HepG2 (cell line): ENCODE results near the gene SMIM41. TPM values are rescaled to one million over a fixed set of nuclear protein-coding genes. Genes with fewer than 3 reads are reported as not detected.

ENCODE experiments used
- AKNA ChIP-seq: sonication (generic); formaldehyde crosslinking; IDR thresholded peaks from 2 replicates; pipeline ENCODE4 v1.4.0; 2020; ENCODE audit warnings: missing genetic modification reagents, borderline replicate concordance
- ELK4 ChIP-seq: sonication (generic); formaldehyde crosslinking; IDR thresholded peaks from 2 replicates; pipeline ENCODE4 v1.9.0; 2021; ENCODE audit warnings: missing genetic modification reagents, borderline replicate concordance
- GATAD1 ChIP-seq: IDR thresholded peaks from 2 replicates; pipeline ENCODE4 v1.6.1; 2016; ENCODE audit warnings: missing genetic modification reagents, missing compliant biosample characterization
- GMEB1 ChIP-seq: sonication (generic); formaldehyde crosslinking; IDR thresholded peaks from 2 replicates; pipeline ENCODE4 v1.5.1; 2020; ENCODE audit warnings: missing genetic modification reagents, mild to moderate bottlenecking, borderline replicate concordance
- PTBP1 ChIP-seq: fragments of 200-400 bp; formaldehyde crosslinking; IDR thresholded peaks from 2 replicates; pipeline ENCODE4 v1.6.1; 2018; ENCODE audit warnings: low read length, low read depth; ENCODE audit not compliant: poor library complexity, severe bottlenecking
- TARDBP ChIP-seq: sonication (generic); formaldehyde crosslinking; IDR thresholded peaks from 2 replicates; pipeline ENCODE4 v1.8.0; 2022; ENCODE audit warnings: mild to moderate bottlenecking, missing genetic modification reagents
- YY1 ChIP-seq: IDR thresholded peaks from 2 replicates; pipeline ENCODE4 v1.6.1; 2011; ENCODE audit warnings: low read length, low read depth, moderate library complexity, mild to moderate bottlenecking; ENCODE audit not compliant: insufficient read depth, insufficient replicate concordance
- ZGPAT ChIP-seq: IDR thresholded peaks from 2 replicates; pipeline ENCODE4 v1.6.1; 2016; ENCODE audit warnings: mild to moderate bottlenecking
- ZHX1 ChIP-seq: sonication (generic); formaldehyde crosslinking; IDR thresholded peaks from 2 replicates; pipeline ENCODE4 v1.8.1; 2022; ENCODE audit warnings: low read depth, mild to moderate bottlenecking, missing genetic modification reagents
- ZNF343 ChIP-seq: sonication (generic); formaldehyde crosslinking; IDR thresholded peaks from 2 replicates; pipeline ENCODE4 v1.4.0; 2020; ENCODE audit warnings: mild to moderate bottlenecking, missing genetic modification reagents
- polyA plus RNA-seq, 8 experiments: library from polyadenylated mRNA; depleted of rRNA in 3 of 8; stranded (reverse) in 7 of 8; unstranded in 1 of 8; fragments of >200 nt; fragmentation: Illumina TruSeq in 4 of 8; extraction: Trizol in 4 of 8; gene quantifications; 2 replicates each; pipeline versions ENCODE4 v1.2.1 to v1.2.3, GENCODE V29; 2011 to 2016; ENCODE audit warnings: low read depth in 4 of 8, missing spikeins in 1 of 8, mixed read lengths in 1 of 8; ENCODE audit not compliant: insufficient read depth in 1 of 8
- total RNA-seq, 5 experiments: library from RNA; depleted of rRNA; stranded (reverse); fragments of >200 nt; fragmentation: Illumina TruSeq; extraction: Trizol; gene quantifications; 2 replicates each; pipeline ENCODE4 v1.2.3, GENCODE V29; 2016; ENCODE audit warnings: low read depth in 1 of 5

Gene SMIM41
- total and polyA plus RNA-seq, 2 of the 13 experiments (the other 11 are each of a cell fraction or from before 2014, with no cell fraction given), result not detected

GRCh38 chr12:52032804-52033445 is 46.6 kb upstream of the SMIM41 start (continued):
- TF ChIP-seq YY1, result peak; percentile 39
- TF ChIP-seq GATAD1, result peak; percentile 11; the same call in 1 of the 2 replicates
- 0 out of 2 replicates have a peak, but pooled peaks have one; percentile 31 for TF ChIP-seq GMEB1 (CRISPR knock-in tag)
- no peak for TF ChIP-seq ELK4 (CRISPR knock-in tag)
- peak; percentile 55; the same call in 1 of the 2 replicates for TF ChIP-seq ZGPAT (CRISPR knock-in tag)
- TF ChIP-seq ZHX1, result peak; percentile 33; the same call in 1 of the 2 replicates
- TF ChIP-seq PTBP1, result peak; percentile 17
- TF ChIP-seq TARDBP (CRISPR knock-in tag), result no peak
- no peak for TF ChIP-seq AKNA (CRISPR knock-in tag)
- no peak for TF ChIP-seq ZNF343 (CRISPR knock-in tag)
